Measurements from ENCODE around the gene USP34.

- no peak for TF ChIP-seq EZH2 (IDR thresholded peaks at IDR 0.05; ENCODE audit: low read depth, unreplicated experiment)
- TF ChIP-seq CTCF (conservative IDR thresholded peaks at IDR 0.05; ENCODE audit: low read depth in 2 of 2) = no peak
- TF ChIP-seq EZH2phosphoT487 (IDR thresholded peaks at IDR 0.05; ENCODE audit: unreplicated experiment) = no peak
- no peak for TF ChIP-seq POLR2AphosphoS5 (IDR thresholded peaks at IDR 0.05; ENCODE audit: low read depth)
- no peak for TF ChIP-seq REST (IDR thresholded peaks at IDR 0.05; ENCODE audit: unreplicated experiment)
Measured at GRCh38 chr2:61277756-61278155, 193.1 kb downstream of the USP34 start.
